GM12891 (cell line): ENCODE results near the gene CPNE1.

Source experiments
- PAX5 ChIP-seq: IDR thresholded peaks from 2 replicates; pipeline ENCODE4 v1.6.1; 2011; ENCODE audit warnings: low read length, moderate library complexity, mild to moderate bottlenecking; ENCODE audit not compliant: insufficient read depth, severe bottlenecking
- POLR2A ChIP-seq: IDR thresholded peaks from 2 replicates; pipeline ENCODE4 v1.6.1; 2011; ENCODE audit warnings: low read depth, low read length, control low read depth
- POLR2AphosphoS5 ChIP-seq: IDR thresholded peaks from 2 replicates; pipeline ENCODE4 v1.6.1; 2011; ENCODE audit warnings: low read depth, low read length, control low read depth
- POU2F2 ChIP-seq: IDR thresholded peaks from 2 replicates; pipeline ENCODE4 v1.6.1; 2011; ENCODE audit warnings: low read depth, mild to moderate bottlenecking, control low read depth, low read length, moderate library complexity
- SPI1 ChIP-seq: IDR thresholded peaks from 2 replicates; pipeline ENCODE4 v1.6.1; 2011; ENCODE audit warnings: low read depth, low read length, control low read depth
- TAF1 ChIP-seq: IDR thresholded peaks from 2 replicates; pipeline ENCODE4 v1.6.1; 2011; ENCODE audit warnings: low read depth, low read length, control low read depth

DNA sequence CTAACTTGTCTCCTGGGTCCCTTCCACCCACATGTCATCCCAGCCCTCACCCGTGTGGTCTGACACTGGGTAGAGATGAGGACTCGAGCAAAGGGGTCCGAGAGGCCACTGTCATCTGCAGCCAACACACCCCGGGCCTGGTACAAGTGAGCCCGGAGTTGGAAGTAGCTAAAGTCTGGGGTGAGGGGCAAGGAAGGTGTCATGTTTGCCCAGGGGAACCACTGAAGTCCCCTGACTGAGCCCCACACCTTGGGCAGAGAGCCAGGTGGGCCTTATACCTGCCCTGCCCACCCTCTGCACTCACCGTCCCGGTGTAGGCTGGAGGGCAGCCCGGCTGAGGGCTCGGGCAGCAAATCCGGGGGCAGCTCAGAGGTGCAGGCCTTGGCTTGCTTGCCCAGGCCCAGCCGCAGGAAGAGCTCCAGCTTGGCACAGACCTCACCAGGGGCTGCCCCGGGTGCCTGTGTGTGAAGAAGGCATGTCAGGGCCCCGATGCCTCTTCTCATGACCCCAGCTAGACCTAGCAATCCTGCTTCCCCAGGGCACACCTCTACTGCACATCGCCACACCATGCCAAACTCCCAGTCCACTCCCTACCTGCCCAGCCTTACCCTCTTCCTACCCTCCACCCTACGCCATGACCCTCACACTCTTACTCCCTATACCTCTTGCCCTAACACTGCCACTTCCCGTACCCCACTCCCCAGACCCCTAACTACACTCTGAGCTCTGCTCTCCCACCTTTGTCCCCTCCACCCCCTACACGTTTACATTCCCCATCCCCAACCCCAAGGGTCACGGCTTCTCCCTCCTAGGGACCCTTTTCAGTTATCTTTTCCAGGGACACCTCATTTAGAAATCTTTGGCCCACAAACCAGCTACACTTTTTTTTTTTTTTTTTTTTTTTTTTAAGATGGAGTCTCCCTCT lies 80.8 kb downstream of the CPNE1 start:
- TF ChIP-seq POLR2A: no peak
- TF ChIP-seq POLR2AphosphoS5: no peak
- no peak for TF ChIP-seq TAF1
- TF ChIP-seq SPI1: no peak
- TF ChIP-seq PAX5: no peak
- TF ChIP-seq POU2F2: no peak
